ENCODE measurements around the gene PTPRCAP. TPM values are rescaled to one million over a fixed set of nuclear protein-coding genes. Genes with fewer than 3 reads are reported as not detected.
"Not testable (repeated sequence)": the region's sequence is repeated elsewhere in the genome, so short reads cannot be mapped to it uniquely, and the experiment has no call there.

Gene PTPRCAP
- total RNA-seq (0.84 TPM), polyA plus RNA-seq (ENCODE audit: insufficient read depth in 1 of 8, insufficient read length in 8 of 8, low replicate concordance in 1 of 8) (1 to 10 TPM; 1.0 to 1.5 (median 1.3) TPM)
- long read RNA-seq, donor 1 = 0 reads
- long read RNA-seq, donor 2 = 0 reads
- long read RNA-seq, donor 3 = 0 reads
- long read RNA-seq, donor 4 = 0 reads
- long read RNA-seq, donor 5, partial matches to known transcripts = 0 of 1 reads
- long read RNA-seq, donor 5, other reads (novel, unspliced or antisense) = 0 of 1 reads
- long read RNA-seq, donor 6, partial matches to known transcripts = 0 of 1 reads
- long read RNA-seq, donor 6, other reads (novel, unspliced or antisense) = 0 of 1 reads
- long read RNA-seq, donor 7, partial matches to known transcripts = 0 of 1 reads
- long read RNA-seq, donor 7, other reads (novel, unspliced or antisense) = 0 of 1 reads
- long read RNA-seq, donor 8 = 0 reads
- long read RNA-seq, donor 9, partial matches to known transcripts = 0 of 1 reads
- long read RNA-seq, donor 9, other reads (novel, unspliced or antisense) = 0 of 1 reads
- long read RNA-seq, donor 10 = 0 reads
- long read RNA-seq, donor 11, partial matches to known transcripts = 0 of 1 reads
- long read RNA-seq, donor 11, other reads (novel, unspliced or antisense) = 0 of 1 reads

DNA sequence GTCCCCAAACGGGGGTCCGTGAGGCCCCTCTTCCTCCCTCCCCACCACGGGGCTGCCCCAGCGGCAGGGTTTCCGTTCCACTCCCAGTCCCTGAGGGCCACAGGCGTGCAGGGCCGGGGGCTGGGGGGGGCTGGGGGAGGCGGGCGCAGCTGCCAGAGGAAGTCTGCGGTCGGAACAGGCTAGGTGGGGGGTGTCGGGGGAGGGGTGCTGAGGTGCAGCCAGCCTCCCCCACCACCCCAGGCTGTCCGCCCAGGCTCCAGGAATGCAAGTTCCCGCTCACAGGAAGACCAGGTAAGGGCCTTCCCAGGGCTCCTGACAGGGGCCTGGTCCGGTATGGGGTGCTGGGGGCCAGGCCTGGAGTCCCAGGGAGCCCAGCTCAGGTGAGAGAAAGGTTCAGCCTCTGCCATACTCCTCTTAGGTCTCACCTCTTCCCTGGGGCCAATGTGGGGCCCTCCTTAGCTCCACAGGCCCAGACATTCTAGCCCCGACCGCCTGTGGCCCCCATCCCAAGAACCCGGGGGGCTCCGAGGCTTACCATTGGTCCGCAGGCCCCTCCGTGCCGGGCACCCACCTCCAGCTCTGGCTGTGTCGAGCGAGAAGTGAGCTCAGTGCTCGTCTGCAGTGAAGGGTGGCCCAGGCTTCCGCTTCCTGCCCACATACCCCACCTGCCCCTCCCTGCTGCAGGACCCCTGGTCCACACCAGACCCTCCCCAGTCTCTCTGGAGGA, at the start of gene PTPRCAP:
TSS of gene PTPRCAP (minus strand) at position 601 of the 727 bp plus-strand sequence. CDS start at position 538, 63 bp downstream.
- no peaks in the 10 kb centered on the region for H3K9me3 ChIP-seq (replicated peaks; ENCODE audit: control insufficient read depth, low read depth, low read length)
- DNase-seq = no peak
- H3K4me1 ChIP-seq (ENCODE audit: control insufficient read depth, insufficient read depth, low read length) = peaks cover 25% of the 10 kb centered on the region
- H3K27me3 ChIP-seq (ENCODE audit: control insufficient read depth, insufficient read depth, low read length) = no peaks in the 10 kb centered on the region
- 63% methylated on average over 13 of the region's 26 CpGs for WGBS (ENCODE audit: insufficient coverage)
- H3K36me3 ChIP-seq (ENCODE audit: control insufficient read depth, insufficient read depth, low read length) = peaks cover 74% of the 10 kb centered on the region
- H3K4me3 ChIP-seq (ENCODE audit: low read length) = peak within 1 kb of the TSS; percentile 10
- peak within 1 kb of the TSS; percentile 17 for H3K27ac ChIP-seq (ENCODE audit: low read length)

GRCh38 chr11:67486481-67487195, 49.2 kb upstream of the PTPRCAP start:
- Histone ChIP-seq H3K36me3 (ENCODE audit: control insufficient read depth, insufficient read depth, low read length) (peaks cover 53% of the 10 kb centered on the region), H3K27me3 (ENCODE audit: control insufficient read depth, insufficient read depth, low read length) (no peaks in the 10 kb centered on the region), H3K9me3 (replicated peaks; ENCODE audit: control insufficient read depth, low read depth, low read length) (peaks cover 2% of the 10 kb centered on the region), H3K4me3 (ENCODE audit: low read length) (no peak overlapping the region), H3K4me1 (ENCODE audit: control insufficient read depth, insufficient read depth, low read length) (peaks cover 17% of the 10 kb centered on the region), H3K27ac (ENCODE audit: low read length) (no peak overlapping the region)
- peak; percentile 1 for DNase-seq
- WGBS (ENCODE audit: insufficient coverage) = 86% methylated on average over 15 of the region's 20 CpGs

DNA sequence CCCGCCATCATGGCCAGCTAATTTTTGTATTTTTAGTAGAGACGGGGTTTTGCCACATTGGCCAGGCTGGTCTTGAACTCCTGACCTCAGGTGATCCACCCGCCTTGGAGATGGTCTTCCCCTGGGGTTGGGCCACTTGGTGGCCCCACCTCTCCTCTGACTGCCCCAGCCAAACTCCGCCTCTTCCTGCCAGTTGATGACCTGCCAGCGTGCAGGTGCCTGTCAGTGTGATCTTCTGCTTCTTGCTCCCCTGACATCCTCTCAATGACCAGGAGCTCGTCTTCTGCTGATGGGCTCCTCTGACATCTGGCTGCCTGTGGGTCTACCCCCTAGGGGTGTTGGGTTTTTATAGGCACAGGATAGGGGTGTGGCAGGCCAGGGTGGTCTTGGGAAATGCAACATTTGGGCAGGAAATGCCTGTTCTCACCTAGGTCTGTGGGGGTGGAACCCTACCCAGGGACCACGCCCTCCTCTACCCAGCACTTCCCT, 48.4 kb upstream of the PTPRCAP start:
- peak; percentile 23 for DNase-seq
- H3K27me3 ChIP-seq (ENCODE audit: control insufficient read depth, insufficient read depth, low read length); H3K27ac ChIP-seq (ENCODE audit: low read length); H3K4me3 ChIP-seq (ENCODE audit: low read length); H3K9me3 ChIP-seq (replicated peaks; ENCODE audit: control insufficient read depth, low read depth, low read length): not testable (repeated sequence)
- 83% methylated on average over 5 of the region's 7 CpGs for WGBS (ENCODE audit: insufficient coverage)
- Histone ChIP-seq H3K4me1 (ENCODE audit: control insufficient read depth, insufficient read depth, low read length) (peaks cover 17% of the 10 kb centered on the region), H3K36me3 (ENCODE audit: control insufficient read depth, insufficient read depth, low read length) (peaks cover 46% of the 10 kb centered on the region)

GRCh38 chr11:67484847-67485311, 47.4 kb upstream of the PTPRCAP start:
- Histone ChIP-seq H3K9me3 (replicated peaks; ENCODE audit: control insufficient read depth, low read depth, low read length) (peaks cover 2% of the 10 kb centered on the region), H3K36me3 (ENCODE audit: control insufficient read depth, insufficient read depth, low read length) (peaks cover 36% of the 10 kb centered on the region), H3K4me1 (ENCODE audit: control insufficient read depth, insufficient read depth, low read length) (peaks cover 17% of the 10 kb centered on the region), H3K27me3 (ENCODE audit: control insufficient read depth, insufficient read depth, low read length) (no peaks in the 10 kb centered on the region), H3K4me3 (ENCODE audit: low read length) (no peak overlapping the region), H3K27ac (ENCODE audit: low read length) (peak overlapping the region; percentile 3)
- peak; percentile 16 for DNase-seq
- 70% methylated on average over 9 of the region's 11 CpGs for WGBS (ENCODE audit: insufficient coverage)

- Histone ChIP-seq H3K27me3 (ENCODE audit: control insufficient read depth, insufficient read depth, low read length) (no peaks in the 10 kb centered on the region), H3K4me1 (ENCODE audit: control insufficient read depth, insufficient read depth, low read length) (peaks cover 17% of the 10 kb centered on the region), H3K9me3 (replicated peaks; ENCODE audit: control insufficient read depth, low read depth, low read length) (peaks cover 2% of the 10 kb centered on the region), H3K27ac (ENCODE audit: low read length) (peak overlapping the region; percentile 35), H3K4me3 (ENCODE audit: low read length) (peak overlapping the region; percentile 72), H3K36me3 (ENCODE audit: control insufficient read depth, insufficient read depth, low read length) (peaks cover 28% of the 10 kb centered on the region)
- 81% methylated on average over 13 of the region's 16 CpGs for WGBS (ENCODE audit: insufficient coverage)
- peak; percentile 20 for DNase-seq
Measured at GRCh38 chr11:67483831-67484665, 46.6 kb upstream of the PTPRCAP start.

DNA sequence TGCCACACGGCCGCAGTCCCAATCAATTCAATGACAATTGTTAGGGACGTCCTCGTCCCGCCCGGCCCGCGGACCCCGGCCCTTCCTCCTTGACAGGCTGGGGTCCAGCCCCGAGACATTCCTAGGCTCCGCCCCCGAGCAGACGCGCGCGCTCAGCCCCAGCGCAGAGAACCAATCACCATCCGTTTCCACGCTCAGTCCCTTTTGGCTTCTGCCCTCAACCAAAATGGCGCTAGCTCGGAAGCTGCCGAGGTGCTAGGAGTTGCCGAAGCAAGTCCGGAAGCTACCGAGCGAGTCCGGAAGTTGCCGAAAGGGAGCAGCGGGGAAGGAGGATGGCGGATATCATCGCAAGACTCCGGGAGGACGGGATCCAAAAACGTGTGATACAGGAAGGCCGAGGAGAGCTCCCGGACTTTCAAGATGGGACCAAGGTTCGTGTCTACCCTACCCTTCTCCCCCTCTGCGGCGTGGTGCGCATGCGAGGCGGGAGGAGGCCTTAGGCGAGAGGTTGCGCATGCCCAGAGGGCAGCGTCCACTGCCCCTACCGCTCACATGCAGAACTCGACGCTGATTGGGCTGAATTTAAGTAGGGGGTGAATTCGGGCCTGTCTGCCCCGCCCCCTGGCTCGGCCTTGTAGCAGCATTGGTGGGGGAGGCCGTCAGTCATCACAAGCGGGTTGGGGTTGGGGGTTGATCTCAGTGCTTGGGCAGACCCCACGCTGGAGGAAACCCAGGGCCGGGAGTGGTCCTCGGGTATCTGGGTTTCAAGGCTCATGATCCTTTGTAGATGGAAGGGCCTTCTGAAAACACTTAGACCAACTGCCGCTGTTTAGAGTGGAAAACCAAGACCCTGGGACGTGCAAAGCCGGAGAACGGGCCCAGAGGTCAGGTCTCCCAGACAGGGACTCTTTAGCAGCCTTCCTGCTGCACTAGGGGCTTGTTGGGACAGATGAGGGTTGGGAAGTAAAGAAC, 45.6 kb upstream of the PTPRCAP start, which contains the start of gene AIP:
TSS of gene AIP (plus strand) at position 200 of the 972 bp plus-strand sequence. CDS start at position 333, 133 bp downstream.
- Histone ChIP-seq H3K9me3 (replicated peaks; ENCODE audit: control insufficient read depth, low read depth, low read length) (peaks cover 2% of the 10 kb centered on the region), H3K27ac (ENCODE audit: low read length) (peak within 1 kb of the TSS; percentile 95), H3K27me3 (ENCODE audit: control insufficient read depth, insufficient read depth, low read length) (no peaks in the 10 kb centered on the region), H3K4me3 (ENCODE audit: low read length) (peak within 1 kb of the TSS; percentile 72), H3K36me3 (ENCODE audit: control insufficient read depth, insufficient read depth, low read length) (peaks cover 22% of the 10 kb centered on the region), H3K4me1 (ENCODE audit: control insufficient read depth, insufficient read depth, low read length) (peaks cover 17% of the 10 kb centered on the region)
- WGBS (ENCODE audit: insufficient coverage) = 4% methylated on average over 54 of the region's 60 CpGs
- DNase-seq = peak; percentile 100

GRCh38 chr11:67482275-67482826, 44.9 kb upstream of the PTPRCAP start:
- Histone ChIP-seq H3K27ac (ENCODE audit: low read length) (peak overlapping the region; percentile 95), H3K4me3 (ENCODE audit: low read length) (peak overlapping the region; percentile 72), H3K36me3 (ENCODE audit: control insufficient read depth, insufficient read depth, low read length) (peaks cover 14% of the 10 kb centered on the region), H3K27me3 (ENCODE audit: control insufficient read depth, insufficient read depth, low read length) (no peaks in the 10 kb centered on the region), H3K4me1 (ENCODE audit: control insufficient read depth, insufficient read depth, low read length) (peaks cover 17% of the 10 kb centered on the region), H3K9me3 (replicated peaks; ENCODE audit: control insufficient read depth, low read depth, low read length) (peaks cover 2% of the 10 kb centered on the region)
- 77% methylated on average over 7 of the region's 19 CpGs for WGBS (ENCODE audit: insufficient coverage)
- DNase-seq = no peak

DNA sequence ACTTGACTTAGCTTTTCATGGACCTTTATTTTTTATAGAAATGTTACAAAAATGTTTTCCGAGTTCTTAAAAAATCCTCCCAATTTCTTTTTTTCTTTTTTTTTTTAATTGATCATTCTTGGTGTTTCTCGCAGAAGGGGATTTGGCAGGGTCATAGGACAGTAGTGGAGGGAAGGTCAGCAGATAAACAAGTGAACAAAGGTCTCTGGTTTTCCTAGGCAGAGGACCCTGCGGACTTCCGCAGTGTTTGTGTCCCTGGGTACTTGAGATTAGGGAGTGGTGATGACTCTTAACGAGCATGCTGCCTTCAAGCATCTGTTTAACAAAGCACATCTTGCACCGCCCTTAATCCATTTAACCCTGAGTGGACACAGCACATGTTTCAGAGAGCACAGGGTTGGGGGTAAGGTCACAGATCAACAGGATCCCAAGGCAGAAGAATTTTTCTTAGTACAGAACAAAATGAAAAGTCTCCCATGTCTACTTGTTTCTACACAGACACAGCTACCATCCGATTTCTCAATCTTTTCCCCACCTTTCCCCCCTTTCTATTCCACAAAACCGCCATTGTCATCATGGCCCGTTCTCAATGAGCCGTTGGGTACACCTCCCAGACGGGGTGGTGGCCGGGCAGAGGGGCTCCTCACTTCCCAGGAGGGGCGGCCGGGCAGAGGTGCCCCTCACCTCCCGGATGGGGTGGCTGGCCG, 40.0 kb upstream of the PTPRCAP start:
- DNase-seq; H3K9me3 ChIP-seq (replicated peaks; ENCODE audit: control insufficient read depth, low read depth, low read length); H3K36me3 ChIP-seq (ENCODE audit: control insufficient read depth, insufficient read depth, low read length); H3K27me3 ChIP-seq (ENCODE audit: control insufficient read depth, insufficient read depth, low read length); H3K4me1 ChIP-seq (ENCODE audit: control insufficient read depth, insufficient read depth, low read length); H3K4me3 ChIP-seq (ENCODE audit: low read length); H3K27ac ChIP-seq (ENCODE audit: low read length): not testable (repeated sequence)
- WGBS (ENCODE audit: insufficient coverage) = 72% methylated on average over 6 of the region's 16 CpGs

Data from muscle of leg (tissue), 16 donors.